Type B pancreatic cell (in vitro differentiated cells): ENCODE results near the gene PSG6. TPM values are rescaled to one million over a fixed set of nuclear protein-coding genes. Genes with fewer than 3 reads are reported as not detected.
A peak's percentile ranks its signal among the peaks of the same experiment; 100 is the strongest.
"Not testable (repeated sequence)": the region's sequence is repeated elsewhere in the genome, so short reads cannot be mapped to it uniquely, and the experiment has no call there.

Experiments used
- DNase-seq: peaks from one replicate; pipeline ENCODE4 v3.0.0; 2021; ENCODE audit warnings: mixed read lengths; ENCODE audit not compliant: unreplicated experiment; ENCODE audit errors: extremely low spot score
- H3K27ac Mint-ChIP-seq: 2 replicates; pipeline ENCODE4 v1.8.0; 2021; ENCODE audit warnings: mild to moderate bottlenecking, mixed read lengths
- H3K27me3 Mint-ChIP-seq: 2 replicates; pipeline ENCODE4 v1.8.0; 2021; ENCODE audit warnings: mixed read lengths
- H3K36me3 Mint-ChIP-seq: 2 replicates; pipeline ENCODE4 v1.8.0; 2021; ENCODE audit warnings: mixed read lengths
- H3K4me1 Mint-ChIP-seq: one replicate; pipeline ENCODE4 v1.8.0; 2021; ENCODE audit warnings: mixed read lengths; ENCODE audit not compliant: unreplicated experiment
- H3K4me3 Mint-ChIP-seq: 2 replicates; pipeline ENCODE4 v1.8.0; 2021; ENCODE audit warnings: mild to moderate bottlenecking, mixed read lengths
- H3K9me3 Mint-ChIP-seq: 2 replicates; pipeline ENCODE4 v1.8.0; 2021; ENCODE audit warnings: mixed read lengths
- total RNA-seq: library from RNA; stranded (reverse); gene quantifications from 2 replicates; pipeline ENCODE4 v1.2.1, GENCODE V29; 2021; ENCODE audit warnings: low replicate concordance
- TF ChIP-seq, protein P1 (sequence below): fragments of 200-600 bp; sonication (generic); conservative IDR thresholded peaks from 2 replicates; pipeline ENCODE4 v1.5.0; 2021; ENCODE audit warnings: antibody characterized with exemption, mild to moderate bottlenecking

Gene PSG6
- total RNA-seq, 1 donor from 2014 or later = not detected

DNA sequence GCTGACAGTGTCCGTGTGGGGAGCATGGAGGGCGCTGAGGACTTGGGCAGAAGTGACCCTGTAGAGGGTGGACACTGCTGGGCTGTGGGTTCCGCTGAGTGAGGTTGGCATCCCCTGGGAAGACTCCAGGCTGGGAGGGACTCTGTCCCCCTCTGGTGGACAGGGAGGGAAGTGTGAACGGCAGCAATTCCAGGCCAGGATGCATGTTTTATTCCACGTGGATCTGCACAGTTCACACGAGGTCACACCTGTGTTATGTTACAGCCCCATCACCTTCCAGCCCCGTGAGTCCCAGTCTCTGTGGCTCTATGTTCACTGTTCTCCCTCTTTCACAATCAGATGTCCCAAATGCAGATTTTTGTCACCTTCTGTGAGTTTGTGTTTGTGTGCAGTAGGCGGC, 36.4 kb downstream of the PSG6 start:
- H3K9me3 Mint-ChIP-seq, H3K27me3 Mint-ChIP-seq, H3K36me3 Mint-ChIP-seq, H3K4me1 Mint-ChIP-seq, H3K27ac Mint-ChIP-seq, DNase-seq, H3K4me3 Mint-ChIP-seq: not testable (repeated sequence)
- TF ChIP-seq, protein P1, sequence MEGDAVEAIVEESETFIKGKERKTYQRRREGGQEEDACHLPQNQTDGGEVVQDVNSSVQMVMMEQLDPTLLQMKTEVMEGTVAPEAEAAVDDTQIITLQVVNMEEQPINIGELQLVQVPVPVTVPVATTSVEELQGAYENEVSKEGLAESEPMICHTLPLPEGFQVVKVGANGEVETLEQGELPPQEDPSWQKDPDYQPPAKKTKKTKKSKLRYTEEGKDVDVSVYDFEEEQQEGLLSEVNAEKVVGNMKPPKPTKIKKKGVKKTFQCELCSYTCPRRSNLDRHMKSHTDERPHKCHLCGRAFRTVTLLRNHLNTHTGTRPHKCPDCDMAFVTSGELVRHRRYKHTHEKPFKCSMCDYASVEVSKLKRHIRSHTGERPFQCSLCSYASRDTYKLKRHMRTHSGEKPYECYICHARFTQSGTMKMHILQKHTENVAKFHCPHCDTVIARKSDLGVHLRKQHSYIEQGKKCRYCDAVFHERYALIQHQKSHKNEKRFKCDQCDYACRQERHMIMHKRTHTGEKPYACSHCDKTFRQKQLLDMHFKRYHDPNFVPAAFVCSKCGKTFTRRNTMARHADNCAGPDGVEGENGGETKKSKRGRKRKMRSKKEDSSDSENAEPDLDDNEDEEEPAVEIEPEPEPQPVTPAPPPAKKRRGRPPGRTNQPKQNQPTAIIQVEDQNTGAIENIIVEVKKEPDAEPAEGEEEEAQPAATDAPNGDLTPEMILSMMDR = peak; percentile 26

DNA sequence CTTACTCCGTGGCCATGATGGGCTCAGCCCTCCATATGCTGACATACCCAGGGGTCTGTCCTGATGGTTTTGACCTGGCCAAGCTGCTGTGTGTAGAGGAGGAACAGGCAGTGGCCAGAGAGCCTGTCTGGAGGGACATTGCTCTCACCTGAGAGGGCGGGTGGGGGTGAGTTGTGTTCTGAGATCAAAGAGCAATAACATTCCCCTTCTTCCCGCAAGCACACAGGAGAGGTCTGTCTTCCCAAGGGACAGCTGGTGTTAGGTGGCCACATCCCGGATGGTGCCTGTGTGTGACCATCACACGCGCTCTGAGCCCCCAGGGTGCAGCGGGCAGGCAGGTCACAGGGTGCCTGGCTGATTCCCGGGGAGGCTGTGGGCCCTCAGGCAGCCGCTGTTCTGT, 37.1 kb downstream of the PSG6 start:
- H3K27ac Mint-ChIP-seq, H3K4me3 Mint-ChIP-seq, H3K4me1 Mint-ChIP-seq, DNase-seq, H3K9me3 Mint-ChIP-seq, H3K27me3 Mint-ChIP-seq, H3K36me3 Mint-ChIP-seq: not testable (repeated sequence)

DNA sequence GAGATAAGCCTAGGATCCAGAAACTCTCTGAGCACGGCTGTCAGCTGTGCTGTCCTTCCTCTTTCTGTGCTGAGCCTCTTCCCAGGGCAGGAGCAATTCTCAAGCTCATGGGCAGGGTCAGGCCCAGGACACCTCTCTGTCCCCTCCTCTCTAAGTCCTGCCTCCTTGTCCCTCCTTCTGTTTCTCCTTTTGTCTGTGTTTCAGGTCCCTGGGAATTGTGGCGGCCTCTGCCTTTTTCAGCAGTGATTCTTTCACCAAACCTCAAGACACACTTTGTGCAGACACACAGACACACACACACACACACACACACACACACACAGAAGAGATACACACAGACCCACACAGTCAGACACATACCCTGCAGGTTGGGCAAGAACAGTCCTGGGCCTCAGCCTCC, 38.1 kb downstream of the PSG6 start, which contains the start of gene PSG1:
Gene PSG1, minus strand, starts transcription at position 101 of the 400 bp plus-strand sequence. CDS start 132 bp downstream, outside the sequence.
- DNase-seq = no peak
- H3K36me3 Mint-ChIP-seq = no peaks in the 10 kb centered on the region
- no peak within 1 kb of the TSS for H3K4me3 Mint-ChIP-seq
- peaks cover 9% of the 10 kb centered on the region for H3K9me3 Mint-ChIP-seq
- H3K4me1 Mint-ChIP-seq = no peaks in the 10 kb centered on the region
- TF ChIP-seq, protein P1 = no peak
- H3K27me3 Mint-ChIP-seq = no peaks in the 10 kb centered on the region
- H3K27ac Mint-ChIP-seq = no peak within 1 kb of the TSS

DNA sequence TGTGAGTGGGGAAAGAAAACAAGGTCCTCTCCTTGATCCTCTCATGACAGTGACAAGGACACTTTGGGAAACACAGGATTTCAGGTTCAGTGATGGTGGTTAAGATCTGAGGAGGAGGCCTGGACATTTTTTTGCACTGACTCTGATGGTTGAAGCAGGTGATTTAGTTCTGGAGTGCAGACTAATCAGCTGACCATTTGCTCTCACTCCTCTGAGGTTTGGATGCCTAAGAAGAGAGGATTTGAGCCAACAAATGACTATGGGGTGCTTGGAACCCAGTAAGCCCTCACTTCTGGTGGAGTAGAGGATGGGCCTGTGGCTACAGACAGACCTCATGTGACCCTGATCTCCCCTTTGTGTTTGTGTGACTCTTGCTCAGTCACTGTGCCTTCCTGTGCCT, 41.1 kb downstream of the PSG6 start:
- H3K4me3 Mint-ChIP-seq, H3K36me3 Mint-ChIP-seq, H3K9me3 Mint-ChIP-seq, H3K27ac Mint-ChIP-seq, H3K4me1 Mint-ChIP-seq, H3K27me3 Mint-ChIP-seq, DNase-seq: not testable (repeated sequence)

DNA sequence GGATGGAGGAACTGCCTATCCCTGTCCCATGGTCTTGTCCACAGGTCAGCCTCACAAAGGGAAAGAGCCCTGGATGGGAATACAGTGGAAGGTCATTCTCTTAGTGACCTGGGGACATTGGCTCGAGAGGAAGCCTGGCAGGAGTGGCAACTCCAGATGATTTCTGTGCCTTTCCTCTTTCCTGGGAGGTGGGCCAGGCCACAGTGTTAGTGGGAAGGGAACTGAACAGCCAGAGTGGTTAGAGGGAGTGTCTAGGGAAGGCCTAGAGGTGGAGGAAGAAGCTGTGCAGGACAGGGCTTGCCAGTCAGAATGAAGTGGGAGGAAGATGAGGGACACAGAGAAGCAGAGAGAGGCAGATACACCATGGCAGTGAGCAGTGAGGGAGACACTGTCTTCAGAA, 41.8 kb downstream of the PSG6 start:
- DNase-seq, H3K4me1 Mint-ChIP-seq, H3K27me3 Mint-ChIP-seq, H3K27ac Mint-ChIP-seq, H3K9me3 Mint-ChIP-seq, H3K36me3 Mint-ChIP-seq, H3K4me3 Mint-ChIP-seq: not testable (repeated sequence)

DNA sequence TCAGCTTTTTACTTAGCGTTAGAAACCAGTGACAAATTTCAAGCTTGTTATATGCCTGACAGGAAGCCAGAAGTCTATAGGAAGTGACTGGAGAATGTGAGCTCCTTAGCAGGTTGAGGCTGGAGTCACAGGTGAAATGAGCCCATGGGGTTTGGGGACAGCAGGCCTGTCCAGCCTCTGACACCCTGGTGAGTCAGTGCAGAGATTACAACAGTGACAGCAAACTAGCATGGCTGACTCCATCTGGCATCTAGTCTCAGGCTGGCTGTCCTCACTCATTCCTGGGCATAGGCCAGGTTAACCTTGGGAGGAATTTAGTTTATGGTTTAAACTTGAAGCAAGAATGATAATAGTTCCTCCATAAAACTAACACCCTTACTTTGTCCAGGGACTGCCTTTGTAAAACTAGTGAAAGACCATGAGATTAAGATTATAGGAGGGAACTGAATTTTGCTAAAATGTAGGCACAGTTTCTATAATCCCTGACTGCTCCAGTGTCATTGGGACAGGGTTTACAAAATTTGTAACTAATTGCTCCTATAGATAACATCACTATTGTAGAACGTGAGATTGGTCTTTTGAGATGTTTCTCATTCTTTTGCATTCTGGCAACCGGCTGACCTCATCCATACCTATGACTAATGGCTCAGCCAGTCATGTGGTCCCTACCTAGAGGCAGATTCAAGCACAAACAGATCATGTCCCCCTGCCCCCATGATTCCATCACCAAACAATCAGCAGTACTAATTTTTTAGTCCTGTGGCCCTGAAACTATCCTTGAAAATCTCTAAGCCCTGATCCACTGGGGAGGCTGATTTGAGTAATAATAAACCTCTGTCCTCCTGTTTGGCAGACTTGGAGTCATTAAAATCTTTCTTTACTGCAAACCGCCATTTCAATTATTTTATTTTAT, 42.5 kb downstream of the PSG6 start:
- H3K4me3 Mint-ChIP-seq, DNase-seq, H3K36me3 Mint-ChIP-seq, H3K4me1 Mint-ChIP-seq, H3K9me3 Mint-ChIP-seq, H3K27me3 Mint-ChIP-seq, H3K27ac Mint-ChIP-seq: not testable (repeated sequence)

DNA sequence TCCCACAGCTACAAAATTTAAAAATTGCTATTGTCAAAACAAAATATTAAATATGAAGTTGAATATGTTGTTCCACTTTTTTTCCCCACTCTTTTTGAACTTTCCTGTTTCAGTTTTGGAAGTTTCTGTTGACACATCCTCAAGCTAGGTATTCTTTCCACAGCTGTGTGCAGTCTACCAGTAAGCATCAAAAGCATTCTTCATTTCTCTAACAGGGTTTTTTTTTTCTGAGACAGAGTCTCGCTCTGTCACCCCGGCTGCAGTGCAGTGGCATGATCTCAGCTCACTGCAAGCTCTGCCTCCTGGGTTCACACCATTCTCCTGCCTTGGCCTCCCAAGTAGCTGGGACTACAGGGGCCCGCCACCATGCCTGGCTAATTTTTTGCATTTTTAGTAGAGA, 43.6 kb downstream of the PSG6 start:
- H3K36me3 Mint-ChIP-seq, H3K27me3 Mint-ChIP-seq, H3K4me3 Mint-ChIP-seq, DNase-seq, H3K9me3 Mint-ChIP-seq, H3K27ac Mint-ChIP-seq, H3K4me1 Mint-ChIP-seq: not testable (repeated sequence)

DNA sequence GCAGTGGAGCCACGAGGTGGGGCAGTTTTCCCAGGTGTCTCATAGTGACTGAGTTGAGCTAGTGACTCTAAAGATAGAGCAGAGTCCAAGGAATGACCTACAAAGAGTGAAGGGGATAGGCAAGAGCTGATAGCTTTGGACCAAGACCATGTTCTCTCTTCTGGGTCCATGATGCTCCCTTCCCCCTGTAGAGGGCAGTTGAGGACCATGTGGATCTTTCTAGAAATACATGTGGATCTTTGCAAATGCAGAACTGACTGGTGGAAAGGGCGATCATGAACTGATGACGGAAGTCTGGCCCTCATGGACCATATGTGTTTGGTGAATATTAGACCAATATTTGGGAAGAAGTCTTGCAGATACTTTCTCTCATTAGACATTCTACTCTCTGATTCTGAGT, 45.1 kb downstream of the PSG6 start:
- TF ChIP-seq, protein P1 = no peak
- Mint-ChIP-seq H3K9me3 (peaks cover 3% of the 10 kb centered on the region), H3K27ac (no peak overlapping the region), H3K36me3 (no peaks in the 10 kb centered on the region), H3K27me3 (no peaks in the 10 kb centered on the region), H3K4me1 (no peaks in the 10 kb centered on the region), H3K4me3 (no peak overlapping the region)
- no peak for DNase-seq
